Measurements from ENCODE around the gene MYO18A.
A peak's percentile ranks its signal among the peaks of the same experiment; 100 is the strongest.

The MYO18A gene

DNA sequence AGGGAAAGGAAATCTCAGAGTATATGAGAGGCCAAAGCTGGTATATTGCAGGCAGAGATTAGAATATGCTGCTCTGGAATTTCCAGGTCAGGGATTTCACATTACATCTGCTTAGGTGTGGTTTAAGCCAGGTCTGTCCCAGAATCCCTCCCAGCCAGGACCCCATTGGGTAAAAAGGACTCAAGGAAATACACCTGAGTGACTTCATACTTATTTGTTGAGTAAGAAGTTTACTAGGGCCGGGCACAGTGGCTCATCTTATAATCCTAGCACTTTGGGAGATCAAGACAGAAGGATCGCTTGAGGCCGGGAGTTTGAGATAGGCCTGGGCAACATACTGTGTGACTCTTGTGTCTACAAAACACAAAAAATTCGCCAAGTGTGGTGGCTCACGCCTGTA lies 130.0 kb downstream of the MYO18A start:
- no peak for DNase-seq (ENCODE audit: low read depth)

DNA sequence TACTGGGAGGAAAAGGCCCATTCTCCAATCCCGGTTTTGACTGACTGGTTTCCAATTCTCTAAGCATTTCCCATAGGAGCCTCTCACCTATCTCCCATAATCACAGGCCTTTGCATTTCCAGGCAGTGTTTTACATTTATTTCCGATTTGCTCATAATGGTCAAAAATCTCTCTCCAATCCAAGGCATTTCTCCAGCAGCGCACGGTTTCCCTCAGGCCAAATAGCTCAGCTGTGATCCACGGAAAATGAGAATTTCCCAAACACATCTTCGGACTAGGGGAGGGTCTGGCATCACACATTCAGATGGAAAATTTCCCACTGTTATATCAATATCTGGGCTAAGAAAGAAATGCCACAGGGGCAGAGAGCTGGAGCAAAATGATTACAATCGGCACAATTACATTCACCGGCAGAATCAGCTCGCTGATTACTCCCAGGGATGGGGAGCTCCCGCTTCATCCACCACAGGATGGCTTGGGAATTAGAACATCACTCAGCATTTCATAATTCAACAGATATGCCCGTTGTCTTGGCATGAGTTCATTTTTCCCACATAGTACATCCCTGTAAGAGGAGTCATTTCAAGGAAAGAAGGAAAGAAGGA lies 130.6 kb downstream of the MYO18A start:
- DNase-seq (ENCODE audit: low read depth) = no peak

DNA sequence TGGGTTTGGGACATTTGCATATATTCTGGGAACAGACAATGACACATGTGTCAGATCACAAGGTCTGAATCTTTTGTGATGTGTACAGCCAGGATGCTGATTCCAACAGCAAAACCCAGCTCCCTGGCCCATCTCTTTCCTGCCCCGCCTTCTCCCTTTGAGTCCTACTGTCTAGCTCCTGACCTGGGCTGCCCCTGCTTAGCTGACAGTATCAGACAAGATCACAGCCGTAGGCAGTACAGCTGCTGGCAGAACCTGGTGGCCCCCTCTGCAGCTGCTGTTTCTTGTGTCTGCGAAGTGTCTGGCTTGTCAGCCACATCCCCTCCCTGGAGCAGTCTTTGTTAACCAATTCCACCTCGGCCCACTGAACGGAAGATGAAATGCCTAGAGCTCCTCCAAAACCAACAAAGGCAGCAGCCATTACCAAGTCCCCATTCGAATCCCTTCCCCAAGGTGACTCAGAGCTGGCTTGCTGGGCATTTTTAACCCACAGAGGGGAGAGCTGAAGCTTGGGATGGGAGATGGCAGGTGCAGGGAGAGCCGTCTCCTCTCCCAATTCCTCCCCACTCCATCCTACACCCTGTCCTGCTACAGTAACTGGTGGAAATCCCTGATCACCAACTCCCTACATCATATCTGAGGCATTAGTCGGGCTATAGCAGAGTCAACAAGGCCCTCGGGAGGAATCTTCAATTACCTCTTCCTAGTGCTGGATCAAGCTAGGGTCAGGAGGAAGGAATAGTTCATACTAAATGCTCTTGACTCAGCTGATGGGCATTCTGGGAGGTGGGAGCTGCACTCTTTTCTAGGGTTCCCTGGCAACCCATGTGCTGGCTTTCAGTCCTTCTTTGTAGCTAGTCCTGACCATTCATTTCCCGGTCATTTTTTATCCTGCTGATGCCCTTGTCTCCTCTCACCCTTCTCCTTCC lies 131.5 kb downstream of the MYO18A start:
- DNase-seq (ENCODE audit: low read depth) = no peak

DNA sequence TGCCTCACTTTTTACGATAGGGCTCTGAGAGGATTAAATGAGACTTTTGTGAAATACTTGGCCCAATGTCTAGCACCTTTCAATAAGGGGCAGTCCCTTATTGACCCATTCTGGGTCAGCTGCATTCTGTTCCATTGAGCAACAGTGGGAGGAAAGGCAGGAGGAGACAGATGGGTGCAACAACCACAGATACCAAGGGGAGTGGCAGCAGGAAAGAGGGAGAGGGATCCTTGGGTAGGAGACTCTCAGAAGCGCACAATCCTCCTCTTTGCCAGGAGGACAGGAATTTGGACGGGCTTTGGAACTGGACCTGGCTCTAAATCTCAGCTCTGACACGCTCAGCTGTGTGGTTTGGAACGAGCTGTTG lies 133.7 kb downstream of the MYO18A start:
- DNase-seq (ENCODE audit: low read depth) = no peak

DNA sequence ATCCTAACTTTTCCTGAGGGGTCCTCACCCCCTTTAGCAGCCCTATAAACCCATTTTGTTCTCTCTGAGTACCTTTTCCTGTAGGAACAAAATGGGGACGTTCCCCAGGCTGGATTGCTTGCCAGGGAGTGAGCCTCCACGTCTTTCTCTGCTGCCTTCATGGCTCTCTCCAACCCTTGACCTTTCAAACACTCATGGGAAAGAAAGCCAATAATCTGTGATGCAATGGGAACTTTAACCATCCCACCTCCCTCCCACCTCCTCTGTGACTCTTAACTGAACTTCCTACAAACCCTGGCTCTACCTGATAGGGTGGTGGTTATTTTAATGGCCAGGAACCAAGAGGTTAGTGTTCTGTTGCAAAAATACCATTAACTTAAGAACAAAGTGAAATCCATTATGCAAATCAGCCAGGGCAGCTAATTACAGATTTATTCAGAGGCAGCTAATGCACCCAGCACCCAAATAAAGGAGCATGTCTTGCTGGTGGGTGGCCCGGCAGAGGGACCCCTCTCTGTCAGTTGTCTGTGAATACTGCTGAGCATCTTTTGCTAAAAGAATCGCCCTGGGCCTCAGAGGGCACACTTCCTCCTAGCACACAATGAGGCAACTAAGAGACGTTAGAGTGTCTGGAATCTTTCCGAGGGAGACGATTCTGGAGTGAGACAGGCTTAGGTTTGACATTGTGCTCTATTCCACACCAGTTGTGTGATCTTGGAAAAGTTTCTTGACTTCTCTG lies 134.3 kb downstream of the MYO18A start:
- no peak for DNase-seq (ENCODE audit: low read depth)

DNA sequence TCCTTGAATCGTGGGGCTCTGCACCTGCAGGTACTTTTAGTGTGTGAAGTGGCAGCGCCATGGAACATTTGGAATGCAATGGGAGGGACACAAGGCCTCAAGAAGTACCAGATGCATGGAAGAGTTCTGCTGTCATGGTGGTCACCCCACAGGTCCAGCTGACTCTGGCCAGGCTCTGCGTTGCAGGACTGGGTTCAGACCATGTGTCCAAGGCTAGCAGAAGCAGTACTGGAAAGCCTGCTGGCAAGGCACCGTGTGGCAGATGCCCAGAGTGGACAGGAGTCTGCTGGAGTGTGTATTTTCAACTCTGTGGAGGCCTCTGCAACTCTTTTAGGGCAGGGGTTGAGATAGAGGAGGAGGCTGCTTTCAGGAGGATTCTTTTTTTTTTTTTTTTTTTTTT lies 135.2 kb downstream of the MYO18A start:
- DNase-seq (ENCODE audit: low read depth) = no peak

DNA sequence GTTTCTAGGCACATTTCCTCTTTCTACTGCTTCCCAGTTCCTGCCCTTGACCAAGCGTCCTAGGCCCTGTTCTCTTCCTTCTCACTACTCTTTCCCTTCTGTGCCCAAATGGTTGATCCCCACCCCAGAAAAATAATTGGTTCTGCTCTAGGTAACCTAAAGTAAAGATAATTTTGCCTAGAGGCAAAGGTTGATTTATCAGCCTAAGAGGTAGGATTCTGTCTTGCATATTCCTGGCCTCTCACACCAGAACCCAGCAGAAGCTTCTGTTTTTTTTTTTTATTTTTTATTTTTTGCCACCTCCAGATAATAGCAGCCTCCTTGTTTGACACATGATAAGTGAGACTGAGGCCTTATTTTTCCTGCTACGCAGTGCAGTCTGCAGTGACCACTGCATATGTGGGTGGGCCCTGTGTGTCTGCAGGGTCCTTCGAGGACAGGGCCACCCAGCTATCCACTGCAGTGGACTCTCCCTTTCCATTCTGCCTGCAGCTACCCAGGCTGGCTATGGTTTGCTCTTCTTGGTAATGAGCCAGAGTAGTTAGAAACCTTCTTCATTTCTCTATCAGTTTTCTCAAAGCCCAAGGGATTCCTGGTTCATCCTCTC lies 136.6 kb downstream of the MYO18A start:
- no peak for DNase-seq (ENCODE audit: low read depth)

DNA sequence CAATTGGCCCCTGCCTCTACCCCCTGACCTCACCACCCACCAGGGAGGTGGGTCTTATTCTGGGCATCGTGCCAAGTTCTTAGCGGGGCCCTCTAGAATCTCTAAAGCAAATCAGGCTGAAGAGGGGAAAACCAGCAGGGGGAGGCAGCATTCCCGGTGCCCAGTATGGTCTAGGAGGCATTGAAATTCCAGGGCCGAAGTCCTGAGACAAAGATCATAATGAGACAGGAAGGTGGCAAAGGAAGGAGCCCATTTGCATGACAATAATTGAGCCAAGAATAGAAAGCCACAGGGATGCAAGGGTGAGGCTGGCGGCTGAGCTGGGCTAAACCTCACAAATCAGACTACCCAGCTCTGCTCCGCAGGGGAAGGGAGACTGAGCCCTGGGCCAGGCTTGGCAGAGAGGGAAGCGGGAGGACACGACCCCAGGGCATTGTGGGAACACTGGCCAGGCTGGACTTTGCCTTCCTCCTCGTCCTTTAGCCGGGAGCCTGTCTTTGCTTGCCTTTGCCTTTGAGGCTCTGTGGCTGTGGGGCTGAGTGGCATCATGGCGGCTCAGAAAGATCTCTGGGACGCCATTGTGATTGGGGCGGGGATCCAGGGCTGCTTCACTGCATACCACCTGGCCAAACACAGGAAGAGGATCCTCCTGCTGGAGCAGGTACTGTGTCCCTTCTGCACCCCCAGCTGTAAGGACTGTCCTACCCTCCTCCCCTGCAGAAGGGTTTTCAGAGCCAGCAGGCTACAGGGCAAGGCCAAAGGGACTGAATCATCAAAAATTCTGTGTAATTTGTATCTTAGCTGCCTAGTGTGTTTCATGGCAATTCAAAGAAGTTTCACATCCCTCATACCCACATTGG lies 137.3 kb downstream of the MYO18A start, which contains the start of gene PIPOX:
Gene PIPOX (plus strand): TSS at position 463 of the 860 bp plus-strand sequence. CDS start 85 bp downstream, at position 548.
- no peak for DNase-seq (ENCODE audit: low read depth)

DNA sequence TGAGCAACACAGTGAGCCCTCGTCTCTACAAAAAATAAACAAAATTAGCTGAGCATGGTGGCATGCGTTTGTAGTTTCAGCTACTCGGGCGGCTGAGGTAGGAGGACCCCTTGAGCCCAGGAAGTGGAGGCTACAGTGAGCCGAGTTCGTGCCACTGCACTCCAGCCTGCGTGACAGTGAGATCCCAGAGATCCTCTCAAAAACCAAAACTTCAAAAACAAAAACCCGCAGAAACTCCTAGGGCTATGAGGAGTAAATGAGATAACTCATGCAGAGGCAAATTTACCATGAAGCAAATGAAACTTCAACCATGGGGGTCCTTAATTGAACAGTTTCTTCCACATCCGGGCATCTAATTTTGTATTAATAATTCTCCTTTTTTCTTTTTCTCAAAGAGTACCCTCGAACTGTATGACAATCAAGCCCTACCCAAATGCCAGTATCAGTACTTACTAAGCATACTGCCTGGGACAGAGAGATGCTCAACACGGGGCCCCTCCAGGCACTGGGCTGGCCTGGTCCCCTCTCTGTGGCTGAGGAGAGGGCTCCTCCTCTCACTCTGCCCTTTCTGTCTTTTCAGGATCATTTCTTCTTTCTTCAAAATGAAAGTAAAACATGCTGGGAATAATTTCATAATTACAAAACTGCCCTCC lies 138.0 kb downstream of the MYO18A start:
- no peak for DNase-seq (ENCODE audit: low read depth)

DNA sequence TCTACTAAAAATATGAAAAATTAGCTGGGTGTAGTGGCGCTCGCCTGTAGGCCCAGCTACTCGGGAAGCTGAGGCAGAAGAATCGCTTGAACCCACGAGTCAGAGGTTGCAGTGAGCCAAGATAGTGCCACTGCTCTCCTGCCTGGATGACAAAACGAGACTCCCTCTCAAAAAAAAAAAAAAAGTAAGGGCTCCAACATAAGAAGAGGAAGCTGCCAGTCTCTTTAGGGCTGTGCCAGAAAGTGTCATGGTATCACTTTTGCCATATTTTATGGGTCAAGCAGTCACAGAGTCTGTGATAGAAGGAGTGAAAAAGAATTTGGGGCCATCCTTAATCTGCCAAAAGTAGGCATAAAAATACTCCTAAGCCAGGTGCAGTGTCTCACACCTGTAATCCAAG lies 138.6 kb downstream of the MYO18A start:
- no peak for DNase-seq (ENCODE audit: low read depth)

DNA sequence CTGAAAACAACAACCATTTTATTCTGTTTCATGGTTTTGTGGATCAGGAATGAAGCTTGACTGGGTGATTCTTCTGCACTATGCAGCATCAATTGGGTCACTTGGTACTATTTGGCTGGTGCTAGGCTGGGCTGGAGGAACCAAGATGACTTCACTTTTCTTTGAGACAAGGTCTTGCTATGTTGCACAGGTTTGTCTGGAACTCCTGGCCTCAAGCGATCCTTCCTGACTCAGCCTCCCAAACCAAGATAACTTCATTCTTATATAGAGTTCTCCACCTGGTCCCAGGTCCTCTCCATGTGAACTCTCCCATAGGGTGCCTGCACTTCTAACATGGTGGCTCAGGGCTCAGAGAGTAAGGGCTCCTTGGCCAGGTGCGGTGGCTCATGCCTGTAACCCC lies 139.1 kb downstream of the MYO18A start:
- DNase-seq (ENCODE audit: low read depth) = no peak

DNA sequence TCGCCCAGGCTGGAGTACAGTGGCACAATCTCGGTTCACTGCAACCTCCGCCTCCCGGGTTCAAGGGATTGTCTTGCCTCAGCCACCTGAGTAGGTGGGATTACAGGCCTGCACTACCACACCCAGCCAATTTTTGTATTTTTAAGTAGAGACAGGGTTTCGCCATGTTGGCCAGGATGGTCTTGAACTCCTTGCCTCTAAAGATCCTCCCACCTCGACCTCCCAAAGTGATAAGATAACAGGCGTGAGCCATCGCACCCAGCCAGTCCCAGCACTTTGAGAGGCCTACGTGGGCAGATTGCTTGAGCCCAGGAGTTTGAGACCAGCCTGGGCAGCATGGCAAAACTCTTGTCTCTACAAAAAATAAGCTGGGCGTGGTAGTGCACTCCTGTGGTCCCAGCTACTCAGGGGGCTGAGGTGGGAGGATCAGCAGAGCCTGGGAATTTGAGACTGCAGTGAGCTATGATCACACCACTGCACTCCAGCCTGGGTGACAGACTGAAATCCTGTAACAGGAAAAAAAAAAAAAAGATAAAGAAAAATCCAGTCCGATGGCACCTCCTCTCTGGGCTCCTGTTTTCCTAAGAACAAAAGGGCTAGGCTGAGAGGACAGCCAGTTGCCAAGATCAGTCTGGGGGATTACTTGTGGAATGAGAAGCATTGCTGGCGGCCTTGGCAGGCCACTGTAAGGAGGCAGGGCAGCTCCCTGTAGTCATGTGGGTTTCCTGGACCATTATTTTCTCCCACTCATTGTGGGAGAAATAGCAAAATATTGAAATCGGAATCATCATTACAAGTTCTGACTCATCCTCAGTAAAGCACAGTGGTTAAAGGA lies 140.2 kb downstream of the MYO18A start:
- peak; percentile 62 for DNase-seq (ENCODE audit: low read depth)

DNA sequence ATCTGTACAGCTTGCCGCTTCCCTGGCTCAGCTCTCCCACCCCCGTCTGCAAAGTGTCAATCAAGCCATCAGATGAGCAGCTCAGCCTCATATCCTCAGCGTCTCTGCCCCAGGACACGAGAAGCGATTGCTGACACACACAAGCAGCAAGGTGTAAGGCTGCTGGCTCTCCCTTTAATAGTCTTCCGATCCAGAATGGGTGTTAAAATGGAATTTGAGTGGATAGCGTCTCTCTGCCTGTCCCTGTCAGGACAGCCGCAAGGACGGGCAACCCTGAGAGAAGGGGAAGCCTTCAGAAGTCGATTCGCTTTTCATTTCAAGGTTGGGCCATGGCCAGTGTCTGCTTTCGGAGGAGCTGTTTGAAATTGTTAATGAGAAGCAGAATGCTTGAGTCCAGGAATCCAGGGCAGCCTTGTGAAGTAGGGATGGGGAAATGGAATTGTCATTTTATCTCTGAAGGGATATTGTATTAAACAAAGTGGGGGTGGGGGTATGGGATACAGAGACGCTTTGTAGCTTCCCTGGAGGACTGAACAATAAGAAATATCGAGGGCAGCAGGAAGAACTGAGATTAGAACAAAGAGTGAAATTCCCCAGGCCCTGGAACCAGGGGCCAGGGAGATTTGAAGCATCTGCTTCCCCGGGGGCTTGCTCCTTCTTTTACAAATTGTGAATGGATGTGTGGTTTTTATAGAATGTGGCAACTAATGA lies 142.0 kb downstream of the MYO18A start:
- no peak for DNase-seq (ENCODE audit: low read depth)

DNA sequence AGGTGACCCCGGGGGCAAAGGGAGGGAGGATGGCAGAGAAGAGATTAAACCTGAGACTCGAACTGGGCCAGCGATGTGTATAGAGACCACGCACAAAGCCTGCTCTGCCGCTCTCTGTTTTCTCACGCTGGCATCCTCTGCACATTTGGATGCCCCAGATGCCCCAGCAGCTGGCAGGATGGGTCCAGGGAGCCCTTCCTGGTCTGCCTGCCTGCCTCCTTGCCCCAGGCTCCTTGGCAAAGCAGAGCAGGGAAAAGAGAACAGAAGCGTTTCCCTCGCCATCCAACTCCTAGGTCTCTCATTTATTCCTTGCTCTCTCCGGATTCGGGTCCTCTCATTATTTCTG lies 142.5 kb downstream of the MYO18A start:
- no peak for DNase-seq (ENCODE audit: low read depth)

DNA sequence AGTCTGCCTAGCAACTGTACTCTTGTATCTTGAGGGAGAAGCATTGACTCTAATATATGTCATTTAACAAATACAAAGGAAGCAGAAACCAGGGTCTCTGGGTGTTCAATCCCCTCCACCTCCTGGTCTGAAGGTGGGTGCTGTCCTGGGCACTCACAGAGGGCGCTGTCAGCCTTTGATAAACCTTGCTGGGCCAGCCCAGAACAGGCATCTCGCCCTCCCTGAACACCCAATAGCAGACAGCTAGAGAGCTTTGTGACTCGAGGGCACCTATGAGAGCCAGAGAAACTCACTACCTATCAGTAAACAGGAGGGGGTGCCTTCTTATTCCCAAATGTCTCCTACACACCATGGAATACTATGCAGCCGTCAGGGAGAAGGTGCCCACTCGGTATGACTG lies 143.6 kb downstream of the MYO18A start:
- DNase-seq (ENCODE audit: low read depth) = no peak

DNA sequence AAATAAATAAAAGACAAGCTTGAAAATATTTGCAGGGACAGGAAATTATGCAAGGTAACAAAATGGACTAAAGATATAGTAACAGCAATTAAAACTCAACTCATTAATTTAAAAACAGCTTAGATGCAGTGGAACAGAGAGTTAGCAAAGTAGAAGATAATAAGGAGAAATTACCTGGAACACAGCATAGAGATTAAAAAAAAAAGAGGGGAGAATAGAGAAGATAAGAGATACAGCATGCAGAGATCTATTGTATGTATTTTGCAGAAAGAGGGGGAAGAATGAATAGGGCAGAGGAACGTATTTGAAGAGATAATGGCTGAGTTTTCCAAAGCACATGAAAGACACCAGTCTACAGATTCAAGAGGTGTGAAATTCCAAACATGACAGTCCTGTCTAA lies 145.7 kb downstream of the MYO18A start:
- DNase-seq (ENCODE audit: low read depth) = no peak

DNA sequence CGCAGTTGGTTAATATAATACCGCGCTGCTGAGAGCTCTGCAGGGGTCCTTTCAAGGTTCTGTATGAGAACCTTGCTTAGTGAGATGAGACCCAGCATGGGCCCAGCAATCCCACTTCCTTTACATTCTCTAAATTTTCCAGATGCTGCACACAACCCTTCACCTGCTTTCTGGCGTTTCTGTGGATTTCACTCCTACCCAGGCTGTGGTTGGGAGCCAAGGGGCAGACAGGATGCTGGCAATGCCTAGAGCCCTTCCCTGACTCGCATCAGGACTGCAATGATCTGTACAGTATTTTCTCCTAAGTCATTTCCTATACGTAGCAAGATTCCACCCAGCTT lies 147.4 kb downstream of the MYO18A start:
- no peak for DNase-seq (ENCODE audit: low read depth)

DNA sequence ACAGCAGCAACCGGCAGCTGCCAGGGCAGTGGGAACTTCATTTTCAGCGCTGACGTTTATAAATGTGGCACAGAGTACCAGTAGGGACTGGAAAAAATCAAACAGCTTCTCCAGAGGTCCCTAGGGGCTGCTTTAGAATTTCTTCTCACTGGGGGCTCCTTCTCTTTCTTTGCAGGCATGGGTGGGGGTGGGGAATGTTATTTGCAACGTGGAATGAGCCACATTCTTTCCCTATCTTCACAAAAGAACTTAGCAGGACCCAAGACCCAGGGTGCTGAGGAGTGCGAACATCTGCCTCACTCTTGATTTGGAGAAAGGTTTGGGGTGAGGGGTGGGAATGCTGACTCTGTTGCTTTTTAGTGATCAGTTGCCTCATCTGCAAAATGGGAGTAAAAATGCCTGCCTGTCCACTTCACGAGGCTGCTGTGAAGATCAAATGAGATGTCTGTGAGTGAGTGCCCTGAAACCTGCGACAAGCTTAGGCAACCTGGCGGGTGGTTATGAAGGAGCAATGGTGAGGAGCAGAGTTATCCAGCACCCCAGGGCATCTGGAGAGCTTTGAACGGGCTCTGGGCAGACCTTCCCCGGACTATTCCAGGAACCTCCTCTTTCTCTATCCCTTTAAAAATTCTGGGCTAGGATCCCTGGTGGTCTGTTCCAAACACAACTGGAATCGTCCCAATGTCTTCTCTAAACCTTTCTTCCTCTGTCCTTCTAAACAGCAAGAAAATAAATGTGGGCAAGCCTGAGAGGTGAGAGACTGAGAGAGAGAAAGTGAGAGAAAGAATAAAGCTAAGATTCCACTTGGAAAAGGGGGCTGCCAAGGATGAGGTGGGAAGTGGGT lies 148.0 kb downstream of the MYO18A start:
- DNase-seq (ENCODE audit: low read depth) = no peak

DNA sequence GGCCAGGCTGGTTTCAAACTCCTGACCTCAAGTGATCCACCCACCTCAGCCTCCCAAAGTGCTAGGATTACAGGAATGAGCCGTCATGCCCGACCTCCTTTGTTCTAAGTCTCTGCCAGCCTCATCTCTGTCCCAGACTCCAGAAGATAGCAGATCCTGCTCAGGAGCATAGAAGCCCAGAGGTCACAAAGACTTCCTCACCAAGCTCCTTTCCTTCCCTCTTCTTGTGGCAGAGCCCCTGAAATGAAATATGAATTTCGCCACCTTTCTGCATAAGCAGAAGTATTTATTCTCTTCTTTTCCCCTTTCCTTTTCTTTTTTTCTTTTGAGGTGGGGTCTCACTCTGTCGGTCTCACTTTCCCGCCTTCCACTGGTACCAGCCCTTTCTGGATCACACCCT lies 148.7 kb downstream of the MYO18A start:
- DNase-seq (ENCODE audit: low read depth) = no peak

Data from non-pigmented ciliary epithelial cell (primary cell).